Smooth muscle cell (in vitro differentiated cells): ENCODE data around the gene PSD4. TPM values are rescaled to one million over a fixed set of nuclear protein-coding genes. Genes with fewer than 3 reads are reported as not detected.

Experiments
- DNase-seq: peaks from one replicate; lab custom pipeline; 2025; ENCODE audit not compliant: unreplicated experiment; lab: John Stamatoyannopoulos, UW
- H2AFZ ChIP-seq: fragments of 200-600 bp; sonication (generic); 2 replicates; pipeline ENCODE4 v1.6.0; 2016; ENCODE audit warnings: antibody characterized with exemption, low read depth, mild to moderate bottlenecking
- H3F3A ChIP-seq: fragments of 200-600 bp; sonication (generic); 2 replicates; pipeline ENCODE4 v1.6.0; 2017; ENCODE audit warnings: antibody characterized with exemption, low read depth
- H3K27ac ChIP-seq: fragments of 200-600 bp; sonication (generic); 2 replicates; pipeline ENCODE4 v1.5.1; 2016; ENCODE audit warnings: low read depth, mild to moderate bottlenecking
- H3K27me3 ChIP-seq: fragments of 200-600 bp; sonication (generic); 2 replicates; pipeline ENCODE4 v1.6.1; 2016; ENCODE audit warnings: low read depth, mild to moderate bottlenecking
- H3K36me3 ChIP-seq: fragments of 200-600 bp; sonication (generic); 2 replicates; pipeline ENCODE4 v1.5.1; 2016; ENCODE audit warnings: low read depth
- H3K4me1 ChIP-seq: fragments of 200-600 bp; sonication (generic); 2 replicates; pipeline ENCODE4 v1.5.1; 2016; ENCODE audit warnings: low read depth
- H3K4me2 ChIP-seq: fragments of 200-600 bp; sonication (generic); 2 replicates; pipeline ENCODE4 v1.6.0; 2016; ENCODE audit warnings: mild to moderate bottlenecking
- H3K4me3 ChIP-seq: fragments of 200-600 bp; sonication (generic); 2 replicates; pipeline ENCODE4 v1.5.1; 2016; ENCODE audit warnings: mild to moderate bottlenecking
- H3K79me2 ChIP-seq: fragments of 200-600 bp; sonication (generic); 2 replicates; pipeline ENCODE4 v1.6.0; 2016; ENCODE audit warnings: low read depth, mild to moderate bottlenecking
- H3K9ac ChIP-seq: fragments of 200-600 bp; sonication (generic); 2 replicates; pipeline ENCODE4 v1.6.0; 2016; ENCODE audit warnings: low read depth
- H3K9me3 ChIP-seq: fragments of 200-600 bp; sonication (generic); replicated peaks from 2 replicates; pipeline ENCODE4 v1.5.1; 2016; ENCODE audit warnings: low read depth
- H4K20me1 ChIP-seq: fragments of 200-600 bp; sonication (generic); 2 replicates; pipeline ENCODE4 v1.6.0; 2016; ENCODE audit warnings: low read depth
- CTCF ChIP-seq: fragments of 200-600 bp; sonication (generic); IDR thresholded peaks from 2 replicates; pipeline ENCODE4 v1.5.1; 2017; ENCODE audit warnings: borderline replicate concordance, mild to moderate bottlenecking, antibody characterized with exemption; ENCODE audit not compliant: insufficient read depth, poor library complexity, severe bottlenecking
- WGBS: methylation state at CpG from one replicate; pipeline ENCODE4 v1.1.7; 2016; ENCODE audit warnings: low lambda C conversion rate; 5-methylcytosine and 5-hydroxymethylcytosine counted together
- polyA plus RNA-seq: library from polyadenylated mRNA; unstranded; fragments of >200 nt; fragmentation: Nextera tagmentation; extraction: Ambion mirVana; gene quantifications from 2 replicates; pipeline ENCODE4 v1.2.1, GENCODE V29; 2016
- total RNA-seq: library from RNA; depleted of rRNA; stranded (reverse); fragments of >200 nt; gene quantifications from 2 replicates; pipeline ENCODE4 v1.2.3, GENCODE V29; 2014

Gene PSD4
- total and polyA plus RNA-seq, 2 experiments from 2014 or later = 7.3 to 7.8 TPM

- Histone ChIP-seq H3F3A (no peaks in the 10 kb centered on the region), H4K20me1 (no peaks in the 10 kb centered on the region), H3K9me3 (no peaks in the 10 kb centered on the region), H3K4me3 (no peak overlapping the region), H3K27me3 (no peaks in the 10 kb centered on the region), H3K4me1 (peaks cover 7% of the 10 kb centered on the region), H3K4me2 (no peak overlapping the region), H3K36me3 (no peaks in the 10 kb centered on the region), H3K9ac (no peak overlapping the region), H3K27ac (no peak overlapping the region), H2AFZ (no peak overlapping the region), H3K79me2 (no peaks in the 10 kb centered on the region)
- TF ChIP-seq CTCF = no peak
- WGBS = 83% methylated on average over 4 of the region's 4 CpGs
- DNase-seq = no peak
Measured at GRCh38 chr2:113200236-113200635, 26.5 kb downstream of the PSD4 start.

GRCh38 chr2:113200736-113201490 lies 27.1 kb downstream of the PSD4 start:
- Histone ChIP-seq H4K20me1 (no peaks in the 10 kb centered on the region), H3K27ac (no peak overlapping the region), H3K27me3 (no peaks in the 10 kb centered on the region), H3K36me3 (no peaks in the 10 kb centered on the region), H3K4me3 (no peak overlapping the region), H3K4me1 (peaks cover 7% of the 10 kb centered on the region), H2AFZ (no peak overlapping the region), H3F3A (no peaks in the 10 kb centered on the region), H3K79me2 (no peaks in the 10 kb centered on the region), H3K9me3 (no peaks in the 10 kb centered on the region), H3K9ac (no peak overlapping the region), H3K4me2 (no peak overlapping the region)
- no peak for TF ChIP-seq CTCF
- DNase-seq = no peak
- 95% methylated on average over 17 of the region's 17 CpGs for WGBS

- no peak overlapping the region for H2AFZ ChIP-seq
- no peaks in the 10 kb centered on the region for H4K20me1 ChIP-seq
- DNase-seq = no peak
- no peaks in the 10 kb centered on the region for H3K79me2 ChIP-seq
- peaks cover 7% of the 10 kb centered on the region for H3K4me1 ChIP-seq
- no peak overlapping the region for H3K27ac ChIP-seq
- no peaks in the 10 kb centered on the region for H3F3A ChIP-seq
- H3K4me2 ChIP-seq = no peak overlapping the region
- WGBS = 84% methylated on average over 8 of the region's 8 CpGs
- no peaks in the 10 kb centered on the region for H3K27me3 ChIP-seq
- H3K9me3 ChIP-seq = no peaks in the 10 kb centered on the region
- no peaks in the 10 kb centered on the region for H3K36me3 ChIP-seq
- H3K4me3 ChIP-seq = no peak overlapping the region
- H3K9ac ChIP-seq = no peak overlapping the region
- no peak for TF ChIP-seq CTCF
Measured at GRCh38 chr2:113201496-113202304, 27.9 kb downstream of the PSD4 start.
